Measurements from ENCODE around the gene MED27. TPM values are rescaled to one million over a fixed set of nuclear protein-coding genes. Genes with fewer than 3 reads are reported as not detected.

MED27 gene
- total and polyA plus RNA-seq, 7 donors: 11.9 to 19.7 (median 15.6) TPM

- DNase-seq: no peak
- Histone ChIP-seq H3K27me3 (peaks cover 0 to 19% (median 0%) of the 10 kb centered on the region in 3 donors), H3K27ac (no peak overlapping the region), H3K9me3 (no peaks in the 10 kb centered on the region), H3K4me1 (no peaks in the 10 kb centered on the region), H3K4me3 (no peak overlapping the region), H3K36me3 (no peaks in the 10 kb centered on the region)
- intact Hi-C loops (cut with DNase I): no loop called here
- 69 to 75% methylated on average over 5 of the region's 5 CpGs for WGBS, 2 donors
- TF ChIP-seq POLR2A (IDR thresholded peaks at IDR 0.05) (no peak), CTCF (IDR thresholded peaks at IDR 0.05) (no peak), POLR2AphosphoS5 (IDR thresholded peaks at IDR 0.05) (no peak), EP300 (IDR thresholded peaks at IDR 0.05) (no peak)
Observed at GRCh38 chr9:132109291-132109690, 29.6 kb upstream of the MED27 start.

GRCh38 chr9:132108728-132109127 lies 29.1 kb upstream of the MED27 start:
- intact Hi-C loops (cut with DNase I): no loop called here
- peaks cover 0 to 22% (median 0%) of the 10 kb centered on the region in 3 donors for H3K27me3 ChIP-seq
- no peak for DNase-seq
- H3K4me1 ChIP-seq: no peaks in the 10 kb centered on the region
- no peak overlapping the region for H3K4me3 ChIP-seq
- H3K9me3 ChIP-seq: no peaks in the 10 kb centered on the region
- 67 to 69% methylated on average over 7 of the region's 7 CpGs for WGBS, 2 donors
- TF ChIP-seq CTCF (IDR thresholded peaks at IDR 0.05) (no peak), EP300 (IDR thresholded peaks at IDR 0.05) (no peak), POLR2AphosphoS5 (IDR thresholded peaks at IDR 0.05) (no peak), POLR2A (IDR thresholded peaks at IDR 0.05) (no peak)
- H3K27ac ChIP-seq: no peak overlapping the region
- no peaks in the 10 kb centered on the region for H3K36me3 ChIP-seq

GRCh38 chr9:132099741-132100407 lies 20.2 kb upstream of the MED27 start:
- Histone ChIP-seq H3K27ac (no peak overlapping the region), H3K36me3 (no peaks in the 10 kb centered on the region), H3K27me3 (peaks cover 0 to 33% (median 0%) of the 10 kb centered on the region in 3 donors), H3K9me3 (peaks cover 0 to 5% (median under 1%) of the 10 kb centered on the region in 4 donors), H3K4me3 (no peak overlapping the region), H3K4me1 (no peaks in the 10 kb centered on the region)
- no peak for TF ChIP-seq POLR2AphosphoS5 (IDR thresholded peaks at IDR 0.05)
- no peak for TF ChIP-seq CTCF (IDR thresholded peaks at IDR 0.05)
- TF ChIP-seq POLR2A (IDR thresholded peaks at IDR 0.05): no peak
- TF ChIP-seq EP300 (IDR thresholded peaks at IDR 0.05): no peak
- no peak for DNase-seq
- intact Hi-C loops (cut with DNase I): no loop called here
- WGBS, 2 donors: 73% methylated on average over 8 of the region's 8 CpGs

GRCh38 chr9:132099167-132099566 lies 19.5 kb upstream of the MED27 start:
- no peak for TF ChIP-seq POLR2A (IDR thresholded peaks at IDR 0.05)
- no peak for TF ChIP-seq POLR2AphosphoS5 (IDR thresholded peaks at IDR 0.05)
- no peak for TF ChIP-seq CTCF (IDR thresholded peaks at IDR 0.05)
- no peak for TF ChIP-seq EP300 (IDR thresholded peaks at IDR 0.05)
- peaks cover 0 to 28% (median 0%) of the 10 kb centered on the region in 3 donors for H3K27me3 ChIP-seq
- no peak overlapping the region for H3K27ac ChIP-seq
- no peak for DNase-seq
- peaks cover 0 to 5% (median under 1%) of the 10 kb centered on the region in 4 donors for H3K9me3 ChIP-seq
- intact Hi-C loops (cut with DNase I): no loop called here
- WGBS, 2 donors: 84 to 87% methylated on average over 7 of the region's 7 CpGs
- H3K4me3 ChIP-seq: no peak overlapping the region
- no peaks in the 10 kb centered on the region for H3K36me3 ChIP-seq
- no peaks in the 10 kb centered on the region for H3K4me1 ChIP-seq

All from sigmoid colon (tissue), 7 donors.